B cell (primary cell): ENCODE measurements around the gene RNF112. TPM values are rescaled to one million over a fixed set of nuclear protein-coding genes. Genes with fewer than 3 reads are reported as not detected.

Experiments
- ATAC-seq: fragments of 200-7000 bp; cut with Tn5 transposase; one replicate; pipeline ENCODE4 v1.10.0; 2021; ENCODE audit warnings: low read depth, mild to moderate bottlenecking, moderate number of reproducible peaks, moderate library complexity
- CTCF ChIA-PET: fragments of 350-600 bp; sonication (Branson Sonifier 250); formaldehyde crosslinking; loops from one replicate; lab custom pipeline; 2021; ENCODE audit warnings: antibody characterized with exemption, inconsistent platforms; lab: Charles Lee
- POLR2A ChIA-PET: fragments of 350-600 bp; sonication (Branson Sonifier 250); formaldehyde crosslinking; loops from one replicate; lab custom pipeline; 2021; ENCODE audit warnings: antibody characterized with exemption; lab: Charles Lee
- DNase-seq: peaks from one replicate; pipeline ENCODE4 v3.0.0; 2013
- H2AFZ ChIP-seq: 2 replicates; pipeline ENCODE4 v1.6.1; 2012; ENCODE audit warnings: mild to moderate bottlenecking, low read depth, low read length; ENCODE audit not compliant: insufficient read depth, poor library complexity, severe bottlenecking
- H3K27ac ChIP-seq, 2 donors: 1 replicate in 1 of 2; 2 replicates in 1 of 2; pipeline ENCODE4 v1.5.1; 2012 to 2013; ENCODE audit warnings: low read length in 2 of 2, mild to moderate bottlenecking in 2 of 2, moderate library complexity in 1 of 2
- H3K27me3 ChIP-seq, 4 experiments: fragments of 200-600 bp in 1 of 4; sonication (generic) in 1 of 4; replicated peaks in 1 of 4; 1 replicate in 2 of 4; 2 replicates in 2 of 4; pipeline versions ENCODE4 v1.6.1 to v1.7.0; 2013 to 2016; ENCODE audit warnings: low read length in 3 of 4, mild to moderate bottlenecking in 2 of 4, mixed read lengths in 1 of 4, moderate library complexity in 1 of 4; ENCODE audit not compliant: insufficient read depth in 4 of 4, control insufficient read depth in 3 of 4; ENCODE audit errors: control extremely low read depth in 1 of 4
- H3K36me3 ChIP-seq, 2 experiments: replicated peaks in 1 of 2; 1 replicate in 1 of 2; 2 replicates in 1 of 2; pipeline versions ENCODE4 v1.6.1 to v1.7.1; 2013; ENCODE audit warnings: low read length in 1 of 2; ENCODE audit not compliant: insufficient read depth in 2 of 2, control insufficient read depth in 1 of 2; ENCODE audit errors: control extremely low read depth in 1 of 2, extremely low read depth in 1 of 2
- H3K4me1 ChIP-seq, 2 donors: fragments of 200-600 bp in 1 of 2; sonication (generic) in 1 of 2; 1 replicate in 1 of 2; 2 replicates in 1 of 2; pipeline versions ENCODE4 v1.5.1 to v1.6.1; 2013 to 2017; ENCODE audit warnings: low read length in 2 of 2; ENCODE audit not compliant: control insufficient read depth in 2 of 2, insufficient read depth in 2 of 2
- H3K4me2 ChIP-seq: replicated peaks from 2 replicates; pipeline ENCODE3; 2012; ENCODE audit warnings: mild to moderate bottlenecking, low read depth, low read length; ENCODE audit not compliant: poor library complexity, severe bottlenecking
- H3K4me3 ChIP-seq, 5 experiments: fragments of 200-600 bp in 1 of 5; sonication (generic) in 1 of 5; 1 replicate in 3 of 5; 2 replicates in 2 of 5; pipeline versions ENCODE4 v1.5.1 to v1.7.0; 2011 to 2016; ENCODE audit warnings: low read length in 4 of 5, mild to moderate bottlenecking in 4 of 5, low read depth in 2 of 5, control low read depth in 1 of 5, moderate library complexity in 1 of 5; ENCODE audit not compliant: insufficient read depth in 1 of 5; ENCODE audit errors: control extremely low read depth in 1 of 5, extremely low read depth in 1 of 5
- H3K79me2 ChIP-seq: fragments of 200-600 bp; sonication (generic); one replicate; pipeline ENCODE4 v1.6.0; 2016; ENCODE audit warnings: low read length; ENCODE audit not compliant: control insufficient read depth, insufficient read depth
- H3K9ac ChIP-seq: fragments of 200-600 bp; sonication (generic); 2 replicates; pipeline ENCODE4 v1.6.1; 2017; ENCODE audit warnings: mild to moderate bottlenecking, low read length, moderate library complexity
- H3K9me3 ChIP-seq, 3 donors: one replicate each; pipeline versions ENCODE4 v1.6.1 to v1.7.1; 2013; ENCODE audit warnings: low read length in 2 of 3; ENCODE audit not compliant: control insufficient read depth in 2 of 3, insufficient read depth in 1 of 3; ENCODE audit errors: control extremely low read depth in 1 of 3
- H4K20me1 ChIP-seq: 2 replicates; pipeline ENCODE4 v1.6.0; 2012; ENCODE audit warnings: mild to moderate bottlenecking, low read length; ENCODE audit not compliant: insufficient read depth, control insufficient read depth, poor library complexity, severe bottlenecking
- H3K27ac Mint-ChIP-seq: one replicate; pipeline ENCODE4 v1.8.0; 2021; ENCODE audit warnings: mixed read lengths
- H3K27me3 Mint-ChIP-seq: one replicate; pipeline ENCODE4 v1.8.0; 2021; ENCODE audit warnings: mixed read lengths
- H3K4me1 Mint-ChIP-seq: one replicate; pipeline ENCODE4 v1.8.0; 2021; ENCODE audit warnings: mixed read lengths
- H3K4me3 Mint-ChIP-seq: one replicate; pipeline ENCODE4 v1.8.0; 2021; ENCODE audit warnings: mixed read lengths
- H3K9me3 Mint-ChIP-seq: one replicate; pipeline ENCODE4 v1.8.0; 2022; ENCODE audit warnings: mixed read lengths; ENCODE audit not compliant: insufficient read depth
- EZH2 ChIP-seq: IDR thresholded peaks from 2 replicates; pipeline ENCODE4 v1.6.1; 2012; ENCODE audit warnings: borderline replicate concordance, low read depth, mild to moderate bottlenecking, moderate library complexity, low read length; ENCODE audit not compliant: insufficient read depth, poor library complexity, severe bottlenecking
- WGBS: methylation state at CpG from one replicate; pipeline ENCODE4 v1.1.5; 2013; ENCODE audit warnings: missing lambda C conversion rate; ENCODE audit not compliant: insufficient coverage; 5-methylcytosine and 5-hydroxymethylcytosine counted together
- intact Hi-C: fragments of 100-400 bp; cut with micrococcal nuclease; formaldehyde crosslinking; loops from one replicate; pipeline ENCODE4 v1.10.0; 2022
- polyA plus RNA-seq: library from polyadenylated mRNA; depleted of rRNA; stranded (reverse); fragments of >200 nt; gene quantifications from 2 replicates; pipeline ENCODE4 v1.2.3, GENCODE V29; 2012
- total RNA-seq, 2 donors: library from RNA; stranded (reverse); fragments of 120-200 nt in 1 of 2; gene quantifications; 1 replicate in 1 of 2; 2 replicates in 1 of 2; pipeline versions ENCODE4 v1.2.3 to v1.2.4, GENCODE V29; 2013 to 2022
- TF ChIP-seq, protein P1 (sequence below): fragments of 200-600 bp; IDR thresholded peaks from one replicate; pipeline ENCODE4 v1.8.0; 2022; ENCODE audit warnings: antibody characterized with exemption, mild to moderate bottlenecking

The RNF112 gene
- total and polyA plus RNA-seq, 2 donors (not counting 1 experiment from before 2014, with no cell fraction given) = 0.30 to 0.62 TPM

- Histone ChIP-seq H3K4me1 (peaks cover 37 to 53% of the 10 kb centered on the region in 2 donors), H3K4me2 (peak overlapping the region; percentile 70), H3K27ac (peak overlapping the region; percentile 68 to 70), H3K27me3 (no peaks in the 10 kb centered on the region), H3K9me3 (peaks cover 0 to 4% (median 0%) of the 10 kb centered on the region in 3 donors), H3K79me2 (peaks cover 20% of the 10 kb centered on the region), H4K20me1 (no peaks in the 10 kb centered on the region), H3K36me3 (peaks cover 0 to 4% of the 10 kb centered on the region in 2 experiments), H3K9ac (peak overlapping the region; percentile 44), H2AFZ (peak overlapping the region; percentile 44), H3K4me3 (peak overlapping the region in 2 of 5 experiments; percentile 10 to 36)
- H3K27ac Mint-ChIP-seq = peak overlapping the region; percentile 94
- no peaks in the 10 kb centered on the region for H3K27me3 Mint-ChIP-seq
- H3K9me3 Mint-ChIP-seq = no peaks in the 10 kb centered on the region
- peaks cover 53% of the 10 kb centered on the region for H3K4me1 Mint-ChIP-seq
- CTCF ChIA-PET = interaction anchor here (0.7 to 1.3 kb wide), 4 partner anchors 8 to 142 kb away, joined by 3 to 4 read pairs (median 3); partner anchors contain the start of gene MAPK7
- intact Hi-C loops = loop anchor here (1.0 to 10.0 kb wide), 2 partner anchors 8 to 515 kb away; partner anchors contain the start of genes MAPK7 and PRPSAP2
- POLR2A ChIA-PET = interaction anchor here (1.9 kb wide), 1 partner anchor 8 kb away, joined by 5 read pairs; the partner anchor contains the start of gene MAPK7
- ATAC-seq (peak; percentile 57), DNase-seq (peak; percentile 55)
- 56% methylated on average over 9 of the region's 12 CpGs for WGBS
- peak overlapping the region; percentile 87 for H3K4me3 Mint-ChIP-seq
- TF ChIP-seq, protein P1, sequence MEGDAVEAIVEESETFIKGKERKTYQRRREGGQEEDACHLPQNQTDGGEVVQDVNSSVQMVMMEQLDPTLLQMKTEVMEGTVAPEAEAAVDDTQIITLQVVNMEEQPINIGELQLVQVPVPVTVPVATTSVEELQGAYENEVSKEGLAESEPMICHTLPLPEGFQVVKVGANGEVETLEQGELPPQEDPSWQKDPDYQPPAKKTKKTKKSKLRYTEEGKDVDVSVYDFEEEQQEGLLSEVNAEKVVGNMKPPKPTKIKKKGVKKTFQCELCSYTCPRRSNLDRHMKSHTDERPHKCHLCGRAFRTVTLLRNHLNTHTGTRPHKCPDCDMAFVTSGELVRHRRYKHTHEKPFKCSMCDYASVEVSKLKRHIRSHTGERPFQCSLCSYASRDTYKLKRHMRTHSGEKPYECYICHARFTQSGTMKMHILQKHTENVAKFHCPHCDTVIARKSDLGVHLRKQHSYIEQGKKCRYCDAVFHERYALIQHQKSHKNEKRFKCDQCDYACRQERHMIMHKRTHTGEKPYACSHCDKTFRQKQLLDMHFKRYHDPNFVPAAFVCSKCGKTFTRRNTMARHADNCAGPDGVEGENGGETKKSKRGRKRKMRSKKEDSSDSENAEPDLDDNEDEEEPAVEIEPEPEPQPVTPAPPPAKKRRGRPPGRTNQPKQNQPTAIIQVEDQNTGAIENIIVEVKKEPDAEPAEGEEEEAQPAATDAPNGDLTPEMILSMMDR = no peak
- TF ChIP-seq EZH2 = no peak
Observed at GRCh38 chr17:19369846-19370492, 41.1 kb upstream of the RNF112 start.

DNA sequence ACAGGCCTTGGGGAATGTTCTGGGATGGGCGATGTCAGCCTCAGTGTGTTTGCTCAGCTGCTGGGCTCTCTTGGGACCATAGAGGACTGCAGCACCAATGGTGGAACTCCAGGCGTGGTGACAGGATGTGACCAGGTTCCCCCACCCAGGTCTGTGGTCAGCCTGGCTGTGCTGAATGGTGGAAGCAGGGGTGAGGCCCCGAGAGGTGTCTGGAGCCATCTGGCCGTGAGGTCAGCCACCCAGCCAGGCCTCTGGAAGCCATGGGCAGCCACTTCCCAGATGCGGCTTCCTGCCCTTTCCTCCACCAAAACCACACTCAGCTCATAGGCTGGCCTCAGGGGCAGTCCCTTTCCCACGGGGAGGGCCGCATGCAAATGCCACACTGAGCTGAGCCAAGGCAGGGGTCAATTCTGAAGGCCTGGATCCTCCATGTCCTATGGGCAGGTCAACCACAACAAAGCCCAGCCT lies 40.5 kb upstream of the RNF112 start:
- Histone ChIP-seq H3K27me3 (no peaks in the 10 kb centered on the region), H3K27ac (peak overlapping the region; percentile 68 to 70), H3K36me3 (peaks cover 0 to 4% of the 10 kb centered on the region in 2 experiments), H3K4me2 (peak overlapping the region; percentile 70), H2AFZ (peak overlapping the region; percentile 44), H3K4me1 (peaks cover 37 to 53% of the 10 kb centered on the region in 2 donors), H3K9ac (peak overlapping the region; percentile 44), H4K20me1 (no peaks in the 10 kb centered on the region), H3K4me3 (peak overlapping the region in 1 of 5 experiments; percentile 36), H3K79me2 (peaks cover 22% of the 10 kb centered on the region), H3K9me3 (peaks cover 0 to 4% (median 0%) of the 10 kb centered on the region in 3 donors)
- Mint-ChIP-seq H3K4me1 (peaks cover 53% of the 10 kb centered on the region), H3K4me3 (peak overlapping the region; percentile 87), H3K9me3 (no peaks in the 10 kb centered on the region), H3K27me3 (no peaks in the 10 kb centered on the region), H3K27ac (peak overlapping the region; percentile 94)
- CTCF ChIA-PET = interaction anchor here (0.7 to 1.3 kb wide), 4 partner anchors 7 to 141 kb away, joined by 3 to 5 read pairs (median 4); partner anchors contain the start of genes B9D1 and MAPK7
- WGBS = 8% methylated on average over 7 of the region's 7 CpGs
- DNase-seq (peak; percentile 41), ATAC-seq (peak; percentile 78)
- no peak for TF ChIP-seq EZH2
- TF ChIP-seq, protein P1 = no peak
- intact Hi-C loops = loop anchor here (1.0 to 10.0 kb wide), 2 partner anchors 8 to 516 kb away; partner anchors contain the start of genes MAPK7 and PRPSAP2
- POLR2A ChIA-PET = interaction anchor here (1.9 kb wide), 1 partner anchor 7 kb away, joined by 5 read pairs; the partner anchor contains the start of gene MAPK7
